ENCODE measurements around the gene ZPR1. TPM values are rescaled to one million over a fixed set of nuclear protein-coding genes. Genes with fewer than 3 reads are reported as not detected.

The ZPR1 gene
- total and polyA plus RNA-seq, 2 of the 4 experiments (the other 2 are of a cell fraction) = 40.8 to 52.0 TPM

GRCh38 chr11:116729501-116730240 is 58.2 kb downstream of the ZPR1 start (continued):
- no peak for TF ChIP-seq RAD21 (IDR thresholded peaks at IDR 0.05; ENCODE audit: low read length)

- H4K91ac ChIP-seq (ENCODE audit: insufficient read depth, low read depth, low read length) = no peak overlapping the region
- no peak overlapping the region for H3K9ac ChIP-seq (ENCODE audit: low read depth, low read length)
- no peak overlapping the region for H3K4me3 ChIP-seq (ENCODE audit: insufficient read depth, low read depth, low read length)
- no peak overlapping the region for H2AFZ ChIP-seq (replicated peaks; ENCODE audit: low read length, poor library complexity)
- H3K79me1 ChIP-seq (ENCODE audit: low read depth in 1 of 2, low read length in 2 of 2) = no peaks in the 10 kb centered on the region
- H2BK20ac ChIP-seq (ENCODE audit: low read depth, low read length) = no peak overlapping the region
- H3K14ac ChIP-seq (replicated peaks; ENCODE audit: low read depth, low read length) = no peak overlapping the region
- no peak overlapping the region for H2BK15ac ChIP-seq (ENCODE audit: low read depth, low read length)
- no TSS peak for BruUV-seq (replicated peaks)
- no peak overlapping the region for H3K4ac ChIP-seq (ENCODE audit: low read depth, low read length)
- no peak overlapping the region for H3K27ac ChIP-seq (ENCODE audit: insufficient read depth, low read length)
- no peaks in the 10 kb centered on the region for H3K9me3 ChIP-seq (ENCODE audit: control insufficient read depth, insufficient read depth, low read length)
- no peak overlapping the region for H3K23ac ChIP-seq (ENCODE audit: low read depth, low read length)
- no peaks in the 10 kb centered on the region for H4K20me1 ChIP-seq (ENCODE audit: insufficient read depth, low read length)
- peaks cover 8% of the 10 kb centered on the region; the same call in 1 of the 2 replicates for H3K4me1 ChIP-seq (ENCODE audit: control insufficient read depth, insufficient read depth, low read length)
- no peak overlapping the region for H2BK120ac ChIP-seq (ENCODE audit: low read depth, low read length)
- H2AK9ac ChIP-seq (replicated peaks; ENCODE audit: low read depth, low read length, poor library complexity) = no peak overlapping the region
- H4K5ac ChIP-seq (ENCODE audit: low read depth, low read length) = no peak overlapping the region
- in situ Hi-C loops (cut with MboI; ENCODE audit: low sequenced_read_pairs) (no loop called here), dilution Hi-C loops (cut with HindIII; ENCODE audit: low sequenced_read_pairs, unreplicated experiment) (no loop called here), intact Hi-C loops (cut with micrococcal nuclease) (no loop called here)
- 60% methylated on average over 4 of the region's 6 CpGs; no CpG with 5 or more reads in 1 of the 2 experiments for WGBS, 2 experiments (ENCODE audit: extremely low coverage in 2 of 2, insufficient read length in 1 of 2)
- no peak overlapping the region for H3K4me2 ChIP-seq (ENCODE audit: low read depth, low read length)
- H3K27me3 ChIP-seq (ENCODE audit: control insufficient read depth, insufficient read depth, low read length) = peaks cover 35% of the 10 kb centered on the region
- ATAC-seq (ENCODE audit: low read depth) (no peak), DNase-seq (no peak)
- POLR2A ChIA-PET (ENCODE audit: unreplicated experiment) = no interaction called here
- CTCF ChIA-PET = no interaction called here
- no peaks in the 10 kb centered on the region for H3K36me3 ChIP-seq (ENCODE audit: control insufficient read depth, insufficient read depth, low read length)
- H4K8ac ChIP-seq (ENCODE audit: low read depth in 2 of 2, low read length in 2 of 2) = no peak overlapping the region
- H3K18ac ChIP-seq (ENCODE audit: low read depth, low read length) = no peak overlapping the region
- no peak for TF ChIP-seq ELK1 (IDR thresholded peaks at IDR 0.05; ENCODE audit: borderline replicate concordance, low read depth, low read length)
- TF ChIP-seq CHD1 (IDR thresholded peaks at IDR 0.05; ENCODE audit: low read depth, low read length) = no peak
- TF ChIP-seq CEBPB (IDR thresholded peaks at IDR 0.05; ENCODE audit: low read depth, low read length) = no peak
- no peak for TF ChIP-seq USF2 (IDR thresholded peaks at IDR 0.05; ENCODE audit: low read depth, low read length)
- peaks cover 6% of the 10 kb centered on the region; the same call in 1 of the 2 replicates for H3K9me1 ChIP-seq (ENCODE audit: insufficient read depth, low read length)
- H2BK5ac ChIP-seq (ENCODE audit: low read depth, low read length, poor library complexity, severe bottlenecking) = no peak overlapping the region
- no peak overlapping the region for H2AK5ac ChIP-seq (ENCODE audit: low read depth, low read length)
- H3K56ac ChIP-seq (ENCODE audit: extremely low read depth, insufficient read depth, low read length) = no peak overlapping the region
Measured at GRCh38 chr11:116727990-116728389, 59.8 kb downstream of the ZPR1 start.
